ENCODE measurements around the gene ACSS3. TPM values are rescaled to one million over a fixed set of nuclear protein-coding genes. Genes with fewer than 3 reads are reported as not detected.

The ACSS3 gene
- polyA plus RNA-seq, 1 experiment = 3.0 TPM

GRCh38 chr12:81166790-81167189 lies 88.9 kb downstream of the ACSS3 start:
- CTCF ChIA-PET = no interaction called here
- Histone ChIP-seq H3K4me3 (ENCODE audit: low read depth, low read length) (no peak overlapping the region), H3K9me3 (ENCODE audit: control insufficient read depth, insufficient read depth, low read length) (peaks cover under 1% of the 10 kb centered on the region; the same call in 1 of the 2 replicates), H3K27me3 (ENCODE audit: control insufficient read depth, insufficient read depth, low read length) (no peaks in the 10 kb centered on the region), H3K27ac (ENCODE audit: low read depth, low read length) (no peak overlapping the region)
- TF ChIP-seq CTCF (IDR thresholded peaks at IDR 0.05; ENCODE audit: low read depth, low read length) = no peak
- POLR2A ChIA-PET = no interaction called here
- no peak for DNase-seq (ENCODE audit: low read depth, low spot score)

- DNase-seq (ENCODE audit: low read depth, low spot score) = no peak
- Histone ChIP-seq H3K9me3 (ENCODE audit: control insufficient read depth, insufficient read depth, low read length) (no peaks in the 10 kb centered on the region), H3K4me3 (ENCODE audit: low read depth, low read length) (no peak overlapping the region), H3K27me3 (ENCODE audit: control insufficient read depth, insufficient read depth, low read length) (no peaks in the 10 kb centered on the region), H3K27ac (ENCODE audit: low read depth, low read length) (no peak overlapping the region)
- CTCF ChIA-PET = interaction anchor here (1.5 kb wide), 1 partner anchor 39 kb away, joined by 3 read pairs; no protein-coding TSS in a partner anchor
- TF ChIP-seq CTCF (IDR thresholded peaks at IDR 0.05; ENCODE audit: low read depth, low read length) = no peak
- POLR2A ChIA-PET = interaction anchor here (0.7 kb wide), 1 partner anchor 331 kb away, joined by 3 read pairs; no protein-coding TSS in a partner anchor
Observed at GRCh38 chr12:81167694-81168093, 89.8 kb downstream of the ACSS3 start.

- Histone ChIP-seq H3K9me3 (ENCODE audit: control insufficient read depth, insufficient read depth, low read length) (no peaks in the 10 kb centered on the region), H3K27ac (ENCODE audit: low read depth, low read length) (no peak overlapping the region), H3K4me3 (ENCODE audit: low read depth, low read length) (no peak overlapping the region), H3K27me3 (ENCODE audit: control insufficient read depth, insufficient read depth, low read length) (no peaks in the 10 kb centered on the region)
- no peak for DNase-seq (ENCODE audit: low read depth, low spot score)
- TF ChIP-seq CTCF (IDR thresholded peaks at IDR 0.05; ENCODE audit: low read depth, low read length) = no peak
- ChIA-PET POLR2A (interaction anchor here (0.7 kb wide), 1 partner anchor 331 kb away, joined by 3 read pairs; no protein-coding TSS in a partner anchor), CTCF (interaction anchor here (1.5 kb wide), 1 partner anchor 40 kb away, joined by 3 read pairs; no protein-coding TSS in a partner anchor)
Observed at GRCh38 chr12:81168445-81168844, 90.6 kb downstream of the ACSS3 start.

- H3K4me3 ChIP-seq (ENCODE audit: low read depth, low read length) = no peak overlapping the region
- no peak for DNase-seq (ENCODE audit: low read depth, low spot score)
- H3K9me3 ChIP-seq (ENCODE audit: control insufficient read depth, insufficient read depth, low read length) = no peaks in the 10 kb centered on the region
- ChIA-PET POLR2A (no interaction called here), CTCF (interaction anchor here (0.6 kb wide), 1 partner anchor 13 kb away, joined by 3 read pairs; no protein-coding TSS in a partner anchor)
- TF ChIP-seq CTCF (IDR thresholded peaks at IDR 0.05; ENCODE audit: low read depth, low read length) = no peak
- no peak overlapping the region for H3K27ac ChIP-seq (ENCODE audit: low read depth, low read length)
- no peaks in the 10 kb centered on the region for H3K27me3 ChIP-seq (ENCODE audit: control insufficient read depth, insufficient read depth, low read length)
Observed at GRCh38 chr12:81170072-81170471, 92.2 kb downstream of the ACSS3 start.

GRCh38 chr12:81172851-81173250 lies 95.0 kb downstream of the ACSS3 start:
- no peak for TF ChIP-seq CTCF (IDR thresholded peaks at IDR 0.05; ENCODE audit: low read depth, low read length)
- Histone ChIP-seq H3K4me3 (ENCODE audit: low read depth, low read length) (no peak overlapping the region), H3K27me3 (ENCODE audit: control insufficient read depth, insufficient read depth, low read length) (no peaks in the 10 kb centered on the region), H3K9me3 (ENCODE audit: control insufficient read depth, insufficient read depth, low read length) (no peaks in the 10 kb centered on the region), H3K27ac (ENCODE audit: low read depth, low read length) (no peak overlapping the region)
- CTCF ChIA-PET = no interaction called here
- POLR2A ChIA-PET = no interaction called here
- DNase-seq (ENCODE audit: low read depth, low spot score) = no peak
